Stimulated activated CD4-positive, alpha-beta T cell treated with anti-CD3 and anti-CD28 coated beads, Interleukin-12 subunit alpha, Interleukin-12 subunit beta, amount 100 ng/mL, for 4 hours (primary cell): Measurements from ENCODE around the gene SLC15A1.

Experiments
- DNase-seq: peaks from one replicate; pipeline ENCODE4 v3.0.0-alpha.2; 2020

The SLC15A1 gene, protein sequence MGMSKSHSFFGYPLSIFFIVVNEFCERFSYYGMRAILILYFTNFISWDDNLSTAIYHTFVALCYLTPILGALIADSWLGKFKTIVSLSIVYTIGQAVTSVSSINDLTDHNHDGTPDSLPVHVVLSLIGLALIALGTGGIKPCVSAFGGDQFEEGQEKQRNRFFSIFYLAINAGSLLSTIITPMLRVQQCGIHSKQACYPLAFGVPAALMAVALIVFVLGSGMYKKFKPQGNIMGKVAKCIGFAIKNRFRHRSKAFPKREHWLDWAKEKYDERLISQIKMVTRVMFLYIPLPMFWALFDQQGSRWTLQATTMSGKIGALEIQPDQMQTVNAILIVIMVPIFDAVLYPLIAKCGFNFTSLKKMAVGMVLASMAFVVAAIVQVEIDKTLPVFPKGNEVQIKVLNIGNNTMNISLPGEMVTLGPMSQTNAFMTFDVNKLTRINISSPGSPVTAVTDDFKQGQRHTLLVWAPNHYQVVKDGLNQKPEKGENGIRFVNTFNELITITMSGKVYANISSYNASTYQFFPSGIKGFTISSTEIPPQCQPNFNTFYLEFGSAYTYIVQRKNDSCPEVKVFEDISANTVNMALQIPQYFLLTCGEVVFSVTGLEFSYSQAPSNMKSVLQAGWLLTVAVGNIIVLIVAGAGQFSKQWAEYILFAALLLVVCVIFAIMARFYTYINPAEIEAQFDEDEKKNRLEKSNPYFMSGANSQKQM

DNA sequence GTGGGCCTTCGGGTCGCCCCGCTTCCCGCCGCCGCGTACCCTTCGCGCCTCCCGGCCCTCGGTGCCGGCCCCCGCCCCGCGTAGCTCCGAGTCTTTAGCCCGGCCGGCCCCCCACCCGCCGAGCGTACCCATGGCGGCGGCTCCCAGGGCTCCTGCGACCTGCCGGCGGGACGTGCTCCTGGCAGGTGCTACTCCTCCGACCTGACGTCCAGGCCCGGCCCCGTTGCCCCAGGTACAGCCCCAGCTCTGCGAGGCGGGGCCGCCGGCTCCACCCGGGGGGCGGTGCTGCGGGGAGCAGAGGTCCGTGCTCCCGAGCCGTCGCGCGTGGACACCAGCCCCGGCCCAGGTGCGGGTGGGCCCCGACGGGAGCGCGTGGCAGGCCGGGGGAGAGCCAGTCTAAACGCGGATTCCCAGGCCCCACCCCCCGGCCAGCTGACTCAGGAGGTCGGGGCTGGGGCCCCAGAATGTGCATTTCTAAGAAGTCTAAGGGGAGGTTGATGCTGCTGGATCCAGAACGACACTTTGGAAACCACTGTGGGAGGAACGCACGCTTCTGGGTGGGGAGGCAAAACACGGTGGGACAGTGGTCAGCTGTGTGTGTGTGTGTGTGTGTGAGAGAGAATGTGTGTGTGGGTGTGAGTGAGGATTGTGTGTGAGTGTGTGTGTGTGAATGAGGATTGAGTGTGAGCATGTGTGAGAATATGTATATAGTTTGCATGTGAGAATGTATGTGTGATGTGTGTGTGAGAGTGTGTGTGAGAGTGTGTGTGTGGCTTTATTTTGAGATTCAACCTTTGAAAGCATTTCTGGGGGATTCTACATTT lies at the start of gene SLC15A1:
TSS of gene SLC15A1 (minus strand) at position 206 of the 824 bp plus-strand sequence. CDS start at position 132, 74 bp downstream.
- DNase-seq = no peak

DNA sequence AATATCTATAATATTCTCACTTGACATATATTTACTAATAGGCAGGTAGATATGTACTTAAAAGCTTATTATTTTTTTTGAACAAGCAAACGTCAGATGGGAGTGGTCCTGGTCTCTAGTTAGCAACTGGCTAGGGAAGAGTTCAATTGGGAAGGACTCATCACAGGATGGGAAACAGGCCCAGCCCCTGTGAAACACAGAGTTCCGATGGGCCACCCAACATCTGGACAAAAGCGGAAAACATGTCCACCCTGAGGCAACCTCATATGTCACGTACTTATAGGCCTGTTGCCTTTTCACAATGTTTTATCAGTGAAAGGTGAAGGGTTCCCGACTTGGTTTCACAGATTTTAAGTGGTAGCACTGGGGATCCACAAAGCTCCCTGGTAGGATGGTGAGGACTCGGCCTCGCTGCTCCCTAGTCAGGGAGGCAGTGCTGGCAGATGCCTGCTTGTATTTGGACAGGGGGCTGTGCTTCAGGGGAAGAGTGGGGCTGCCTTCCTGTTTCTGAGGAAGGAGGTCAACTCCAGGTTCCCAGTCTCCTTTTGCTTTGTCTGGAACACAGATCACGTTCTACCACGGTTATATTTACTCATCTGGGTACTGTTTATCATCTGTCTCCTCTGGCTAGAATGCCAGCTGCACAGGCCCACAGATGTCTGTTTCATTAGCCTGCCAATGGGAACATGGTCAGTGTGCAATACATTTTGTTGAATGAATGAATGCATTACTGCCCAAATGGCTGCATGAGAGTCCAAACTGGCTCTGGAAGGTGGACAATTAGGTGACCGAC lies 49.4 kb upstream of the SLC15A1 start:
- DNase-seq = no peak

GRCh38 chr13:98800078-98800477 lies 47.6 kb upstream of the SLC15A1 start:
- no peak for DNase-seq

- no peak for DNase-seq
Observed at GRCh38 chr13:98798849-98799645, 46.6 kb upstream of the SLC15A1 start.

GRCh38 chr13:98797456-98797855 lies 45.0 kb upstream of the SLC15A1 start:
- no peak for DNase-seq

- no peak for DNase-seq
Observed at GRCh38 chr13:98796798-98797197, 44.3 kb upstream of the SLC15A1 start.

GRCh38 chr13:98796191-98796590 lies 43.7 kb upstream of the SLC15A1 start:
- DNase-seq = no peak

DNA sequence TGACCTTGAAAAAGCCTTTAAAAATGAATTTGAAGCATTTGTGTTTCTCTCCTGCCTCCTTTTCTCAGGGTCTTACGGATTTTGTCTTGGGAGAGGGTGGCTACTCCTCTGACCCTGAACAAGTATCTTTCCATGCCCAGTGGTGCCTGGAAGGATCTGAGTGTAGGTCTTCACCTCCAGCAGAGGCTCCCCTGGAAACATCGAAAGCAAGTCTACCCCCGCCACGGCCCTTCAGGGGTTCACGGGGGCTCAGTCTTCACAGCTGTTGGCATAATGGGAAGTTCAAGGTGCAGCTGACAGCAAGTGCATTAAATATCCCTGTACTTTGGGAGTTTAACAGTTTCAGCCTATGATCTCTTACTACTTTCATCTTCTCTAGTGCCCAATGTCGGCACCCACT lies 42.7 kb upstream of the SLC15A1 start:
- no peak for DNase-seq

DNA sequence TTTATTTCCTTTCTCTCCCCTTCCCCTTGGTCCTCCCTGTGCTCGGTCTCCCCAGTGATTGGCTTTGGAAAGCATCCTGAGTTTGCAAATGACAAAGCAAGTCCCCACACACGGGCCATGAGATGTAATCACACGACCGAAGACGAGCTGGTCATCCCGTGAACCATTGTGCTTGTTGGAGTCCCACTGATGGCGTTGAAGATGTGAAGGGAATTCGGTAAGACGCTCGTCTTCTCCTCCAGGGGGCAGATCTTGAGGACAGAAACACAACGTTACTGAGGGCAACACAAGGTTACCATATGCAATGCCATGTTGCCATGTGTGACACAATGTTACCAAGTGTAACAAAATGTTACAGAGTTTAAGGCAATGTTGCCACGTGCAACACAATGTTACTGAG lies 42.0 kb upstream of the SLC15A1 start:
- DNase-seq = no peak

DNA sequence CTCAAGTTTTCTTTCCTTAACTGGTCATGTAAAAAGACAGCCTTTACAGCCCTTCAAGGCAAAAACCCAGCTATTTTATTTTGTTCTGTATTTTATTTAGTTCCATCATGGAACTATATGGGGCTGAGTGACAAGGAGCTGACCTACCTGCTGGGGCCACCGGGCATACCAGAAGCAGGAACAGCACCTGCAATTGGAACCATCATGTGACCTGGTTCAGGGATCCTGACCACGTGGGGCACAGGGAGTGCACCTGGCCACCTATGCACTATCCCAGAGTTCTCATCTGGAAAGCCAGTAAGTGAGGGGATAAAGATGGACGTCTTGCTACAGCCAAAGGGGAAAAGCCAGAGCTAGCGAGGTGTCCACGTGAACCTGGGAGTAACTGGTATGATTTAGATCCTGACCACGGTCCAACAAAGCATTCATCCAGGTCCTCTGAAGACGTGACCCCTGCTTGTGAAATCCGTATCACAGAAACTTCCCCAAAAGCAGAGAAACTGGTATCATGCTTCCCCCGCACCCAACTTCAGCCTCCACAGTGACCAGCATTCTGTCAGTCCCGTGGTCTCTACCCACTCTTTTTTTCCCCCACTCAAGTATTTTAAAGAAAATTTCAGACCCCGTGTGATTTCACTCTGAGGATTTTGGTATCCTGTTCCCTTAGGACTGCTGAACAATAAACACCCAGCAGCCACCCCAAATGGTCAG lies 40.5 kb upstream of the SLC15A1 start:
- no peak for DNase-seq

GRCh38 chr13:98792321-98792720 lies 39.8 kb upstream of the SLC15A1 start:
- no peak for DNase-seq

DNA sequence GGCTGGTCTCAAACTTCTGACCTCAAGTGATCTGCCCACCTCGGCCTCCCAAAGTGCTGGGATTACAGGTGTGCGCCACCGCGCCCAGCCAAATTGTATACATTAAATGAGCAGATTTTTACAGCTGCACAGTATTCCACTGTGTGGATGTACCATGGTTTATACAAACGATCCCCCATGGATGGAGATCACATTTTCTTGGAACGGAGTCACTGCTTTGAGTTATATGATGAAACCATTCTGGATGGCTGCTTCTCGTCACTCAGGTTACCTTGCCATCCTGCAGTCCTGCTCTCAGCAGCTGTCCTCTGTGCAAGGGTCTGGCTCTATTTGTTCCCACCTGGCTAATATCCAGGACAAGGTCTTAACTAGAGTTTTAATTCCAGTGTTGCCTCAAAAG lies 39.1 kb upstream of the SLC15A1 start:
- no peak for DNase-seq

DNA sequence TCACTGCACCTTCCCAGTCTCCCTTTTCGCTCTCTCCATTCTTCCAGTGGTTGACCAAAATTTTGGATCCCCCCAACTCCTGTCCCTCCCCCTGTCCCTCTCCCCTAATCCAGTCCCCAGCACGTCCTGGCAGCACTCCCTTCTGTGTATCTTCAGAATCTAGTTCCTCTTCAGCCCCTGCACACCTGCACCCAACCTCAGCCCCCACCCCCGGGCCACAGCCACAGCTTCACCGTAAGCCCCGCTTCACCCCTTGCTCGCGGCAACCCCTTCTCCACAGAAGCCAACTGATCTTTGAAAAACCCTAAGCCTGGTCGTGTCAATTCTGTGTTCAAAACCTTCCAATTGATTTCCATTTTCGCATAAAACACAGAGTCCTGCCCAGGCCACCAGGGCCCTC lies 35.5 kb upstream of the SLC15A1 start:
- DNase-seq = no peak

GRCh38 chr13:98787173-98787572 lies 34.7 kb upstream of the SLC15A1 start:
- DNase-seq = no peak

DNA sequence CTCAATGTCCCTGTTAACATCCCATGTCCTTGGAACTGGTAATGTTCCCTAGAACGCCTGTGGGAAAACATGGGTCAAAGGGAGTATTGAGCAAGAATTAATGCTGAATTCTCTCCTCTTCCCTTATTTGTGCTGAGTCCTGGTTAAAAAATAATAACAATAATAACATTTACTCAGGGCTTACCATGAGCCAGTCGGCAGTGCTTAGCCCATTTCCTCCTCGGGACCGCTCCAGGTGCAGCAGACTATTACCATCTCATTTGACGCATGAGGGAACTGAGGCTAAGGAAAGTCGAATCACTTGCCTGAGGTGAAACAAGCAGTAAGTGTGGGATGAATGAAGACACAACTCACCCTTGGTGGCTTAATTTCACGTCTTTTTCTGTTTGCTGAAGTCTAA lies 33.6 kb upstream of the SLC15A1 start:
- no peak for DNase-seq

DNA sequence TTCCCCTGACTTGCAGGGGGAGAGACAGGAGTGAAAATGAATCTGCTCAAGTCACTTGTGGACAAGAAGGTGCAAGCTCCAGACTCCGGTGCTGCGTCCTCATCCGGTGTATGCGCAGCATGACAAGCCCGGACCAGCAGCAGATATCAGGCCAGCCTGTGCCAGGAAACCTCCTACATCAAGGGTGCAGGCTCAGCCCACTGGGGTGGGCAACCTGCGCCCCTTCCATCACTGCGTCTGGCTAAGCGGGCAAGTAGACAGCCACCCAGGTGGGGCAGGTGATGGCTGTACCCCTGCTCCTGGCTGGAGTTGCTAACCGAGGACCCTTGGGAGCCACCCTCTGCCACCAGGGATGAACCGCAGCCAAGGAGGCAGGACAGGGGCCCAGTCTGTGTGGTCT lies 32.9 kb upstream of the SLC15A1 start:
- DNase-seq = no peak

GRCh38 chr13:98784666-98785065 lies 32.2 kb upstream of the SLC15A1 start:
- no peak for DNase-seq

GRCh38 chr13:98783856-98784478 lies 31.5 kb upstream of the SLC15A1 start:
- DNase-seq = no peak

DNA sequence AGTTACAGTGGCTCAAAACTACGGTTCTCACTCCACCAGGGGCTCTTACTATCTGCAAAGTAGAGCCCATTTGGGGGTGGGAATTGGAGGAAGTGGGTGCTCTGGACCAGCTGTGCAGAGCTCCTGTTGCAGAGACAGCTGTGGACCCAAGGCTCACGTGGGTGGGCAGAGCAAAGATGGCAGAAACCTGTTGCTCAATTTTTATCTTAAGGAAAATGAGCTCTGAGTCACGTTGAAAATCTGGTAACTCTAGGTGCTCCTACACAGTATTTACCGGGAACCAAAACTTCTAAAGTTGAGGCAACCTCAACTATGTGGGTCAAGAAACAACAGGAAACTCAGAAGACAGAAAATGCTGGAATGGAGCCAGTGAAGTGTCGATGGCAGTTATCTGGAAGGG lies 30.2 kb upstream of the SLC15A1 start:
- DNase-seq = no peak

DNA sequence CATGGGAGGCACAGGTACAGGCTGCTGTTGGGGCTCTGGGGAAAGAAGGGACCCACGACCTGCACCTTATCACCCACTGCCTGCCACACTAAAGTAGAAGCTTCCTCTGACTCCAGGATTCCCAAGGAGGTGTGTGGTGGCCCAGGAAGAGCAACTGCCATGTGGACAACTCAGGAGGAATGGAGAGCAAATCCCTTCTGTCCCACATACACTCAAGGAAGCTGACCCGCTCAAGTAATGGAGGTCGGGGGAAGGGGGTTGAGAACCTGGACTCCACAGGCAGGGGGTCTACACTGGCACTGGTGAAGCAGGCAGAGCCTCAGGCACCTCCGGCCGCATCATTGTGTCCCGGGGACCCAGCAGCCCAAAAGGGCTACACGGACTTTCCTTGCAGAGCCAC lies 29.4 kb upstream of the SLC15A1 start:
- no peak for DNase-seq

- DNase-seq = no peak
Observed at GRCh38 chr13:98781470-98781869, 29.0 kb upstream of the SLC15A1 start.
